Vagina (tissue), 2 donors: ENCODE data around the gene LCOR.

Experiments
- CTCF ChIP-seq, 3 experiments: fragments of 450-650 bp in 2 of 3; fragments of 200-600 bp in 1 of 3; sonication (generic) in 1 of 3; IDR thresholded peaks; one replicate each; pipeline ENCODE4 v1.5.1; 2017 to 2019; ENCODE audit warnings: antibody characterized with exemption in 3 of 3, mild to moderate bottlenecking in 2 of 3, moderate library complexity in 2 of 3
- POLR2A ChIP-seq, 2 donors: fragments of 450-650 bp; IDR thresholded peaks; one replicate each; pipeline ENCODE4 v1.6.1; 2017; ENCODE audit warnings: antibody characterized with exemption in 2 of 2, mild to moderate bottlenecking in 2 of 2, moderate library complexity in 2 of 2

- TF ChIP-seq CTCF (IDR thresholded peaks at IDR 0.05), result no peak
- no peak for TF ChIP-seq POLR2A (IDR thresholded peaks at IDR 0.05)
Observed at GRCh38 chr10:96846395-96846794, 14.3 kb downstream of the LCOR start.
